Activated CD4-positive, alpha-beta memory T cell treated with anti-CD3 and anti-CD28 coated beads for 36 hours (primary cell): ENCODE results near the gene TSPAN11. TPM values are rescaled to one million over a fixed set of nuclear protein-coding genes. Genes with fewer than 3 reads are reported as not detected.
A peak's percentile ranks its signal among the peaks of the same experiment; 100 is the strongest.
"Not testable (repeated sequence)": the region's sequence is repeated elsewhere in the genome, so short reads cannot be mapped to it uniquely, and the experiment has no call there.

Experiments used
- CTCF ChIA-PET: fragments of 350-600 bp; sonication (Branson Sonifier 250); formaldehyde crosslinking; loops from one replicate; lab custom pipeline; 2021; ENCODE audit warnings: antibody characterized with exemption, inconsistent platforms; lab: Charles Lee
- POLR2A ChIA-PET: fragments of 350-600 bp; sonication (Branson Sonifier 250); formaldehyde crosslinking; loops from one replicate; lab custom pipeline; 2021; ENCODE audit warnings: antibody characterized with exemption; lab: Charles Lee
- DNase-seq: peaks from one replicate; pipeline ENCODE4 v3.0.0-alpha.2; 2020
- H3K27ac Mint-ChIP-seq: one replicate; pipeline ENCODE4 v1.8.0; 2021; ENCODE audit warnings: mixed read lengths
- H3K27me3 Mint-ChIP-seq: one replicate; pipeline ENCODE4 v1.8.0; 2021; ENCODE audit warnings: mixed read lengths
- H3K36me3 Mint-ChIP-seq: one replicate; pipeline ENCODE4 v1.8.0; 2021; ENCODE audit warnings: mixed read lengths
- H3K4me1 Mint-ChIP-seq: one replicate; pipeline ENCODE4 v1.8.0; 2021; ENCODE audit warnings: low read depth, mixed read lengths
- H3K4me3 Mint-ChIP-seq: one replicate; pipeline ENCODE4 v1.8.0; 2021; ENCODE audit warnings: mild to moderate bottlenecking, mixed read lengths
- H3K9me3 Mint-ChIP-seq: one replicate; pipeline ENCODE4 v1.8.0; 2021; ENCODE audit warnings: mixed read lengths
- intact Hi-C: fragments of 100-400 bp; cut with micrococcal nuclease; formaldehyde crosslinking; loops from one replicate; pipeline ENCODE4 v1.15.1; 2023
- total RNA-seq, 2 experiments: library from RNA; stranded (reverse); gene quantifications; one replicate each; pipeline ENCODE4 v1.2.3, GENCODE V29; 2021

Gene TSPAN11
- total RNA-seq, 2 experiments from 2014 or later: not detected

DNA sequence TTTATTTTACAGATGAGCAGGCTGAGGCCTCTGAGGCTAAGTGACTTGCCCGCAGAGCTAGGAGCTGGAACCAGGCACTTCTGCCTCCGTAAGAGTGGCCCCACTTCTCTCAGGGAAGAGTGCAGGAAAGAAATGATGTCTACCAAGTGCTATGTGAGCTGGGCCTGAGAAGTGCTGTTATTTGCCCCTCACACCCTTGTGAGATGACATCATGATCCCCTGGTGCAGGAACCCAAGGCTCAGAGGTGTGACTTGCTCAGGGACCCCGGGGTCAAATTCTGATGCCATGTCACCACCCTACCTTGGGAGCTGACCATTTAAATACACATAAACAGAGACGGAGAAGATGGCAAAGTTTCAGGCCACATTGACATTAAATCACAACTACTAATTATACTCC is 83.4 kb downstream of the TSPAN11 start:
- CTCF ChIA-PET: no interaction called here
- no peaks in the 10 kb centered on the region for H3K4me1 Mint-ChIP-seq
- H3K27me3 Mint-ChIP-seq: peaks cover 10% of the 10 kb centered on the region
- intact Hi-C loops: no loop called here
- H3K27ac Mint-ChIP-seq: no peak overlapping the region
- H3K9me3 Mint-ChIP-seq: no peaks in the 10 kb centered on the region
- peak; percentile 0 for DNase-seq
- POLR2A ChIA-PET: no interaction called here
- H3K4me3 Mint-ChIP-seq: no peak overlapping the region
- no peaks in the 10 kb centered on the region for H3K36me3 Mint-ChIP-seq

DNA sequence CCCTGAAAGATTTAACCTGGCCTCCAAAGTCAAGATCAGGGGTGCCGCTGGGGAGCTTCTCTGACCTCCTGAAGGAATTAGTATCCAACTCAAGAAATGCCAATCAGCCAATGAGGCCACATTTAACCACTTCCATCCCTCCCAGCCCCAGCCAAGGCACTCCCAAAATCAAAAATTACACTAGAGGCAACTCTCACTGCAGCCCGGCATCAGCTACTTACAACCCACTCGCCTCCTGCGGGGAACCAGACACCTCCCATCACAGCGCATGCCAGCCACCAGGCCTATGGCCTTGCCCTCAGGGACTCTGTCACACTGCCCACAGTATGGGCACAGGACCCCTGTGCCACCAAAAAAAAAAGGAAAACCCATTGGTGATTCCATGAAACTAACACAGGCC is 84.8 kb downstream of the TSPAN11 start:
- no peak overlapping the region for H3K27ac Mint-ChIP-seq
- peaks cover 12% of the 10 kb centered on the region for H3K27me3 Mint-ChIP-seq
- no peak overlapping the region for H3K4me3 Mint-ChIP-seq
- peak; percentile 1 for DNase-seq
- intact Hi-C loops: no loop called here
- H3K9me3 Mint-ChIP-seq: no peaks in the 10 kb centered on the region
- no peaks in the 10 kb centered on the region for H3K4me1 Mint-ChIP-seq
- no peaks in the 10 kb centered on the region for H3K36me3 Mint-ChIP-seq
- ChIA-PET POLR2A (no interaction called here), CTCF (interaction anchor here (1.7 kb wide), 1 partner anchor 164 kb away, joined by 4 read pairs; no protein-coding TSS in a partner anchor)

GRCh38 chr12:31011746-31012566 is 85.4 kb downstream of the TSPAN11 start:
- Mint-ChIP-seq H3K9me3 (no peaks in the 10 kb centered on the region), H3K36me3 (no peaks in the 10 kb centered on the region), H3K4me1 (no peaks in the 10 kb centered on the region), H3K4me3 (no peak overlapping the region), H3K27ac (no peak overlapping the region), H3K27me3 (peaks cover 12% of the 10 kb centered on the region)
- ChIA-PET POLR2A (no interaction called here), CTCF (interaction anchor here (1.7 kb wide), 1 partner anchor 165 kb away, joined by 4 read pairs; no protein-coding TSS in a partner anchor)
- intact Hi-C loops: no loop called here
- peak; percentile 14 for DNase-seq

DNA sequence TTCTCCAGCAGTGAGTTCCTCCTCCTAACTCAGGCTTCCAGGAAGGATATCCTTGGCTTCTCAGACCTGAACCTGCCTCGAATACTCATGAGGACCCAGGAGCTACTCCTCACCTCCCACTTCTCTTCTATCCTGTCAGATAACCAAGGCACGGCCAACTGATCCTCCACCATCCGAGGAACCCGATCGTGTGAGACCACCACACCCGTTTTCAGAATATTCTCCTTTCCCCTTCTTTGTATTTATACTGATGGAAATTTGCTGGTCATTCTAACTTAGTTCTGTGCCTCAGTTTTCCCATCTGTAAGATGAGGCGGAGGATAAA is 86.0 kb downstream of the TSPAN11 start:
- H3K4me3 Mint-ChIP-seq, H3K9me3 Mint-ChIP-seq, CTCF ChIA-PET, intact Hi-C loops, DNase-seq, H3K36me3 Mint-ChIP-seq, POLR2A ChIA-PET, H3K27ac Mint-ChIP-seq, H3K4me1 Mint-ChIP-seq: not testable (repeated sequence)
- H3K27me3 Mint-ChIP-seq: peaks cover 12% of the 10 kb centered on the region

- H3K27me3 Mint-ChIP-seq: peaks cover 15% of the 10 kb centered on the region
- peaks cover 2% of the 10 kb centered on the region for H3K9me3 Mint-ChIP-seq
- intact Hi-C loops: no loop called here
- no peaks in the 10 kb centered on the region for H3K4me1 Mint-ChIP-seq
- no peaks in the 10 kb centered on the region for H3K36me3 Mint-ChIP-seq
- H3K4me3 Mint-ChIP-seq: no peak overlapping the region
- POLR2A ChIA-PET: no interaction called here
- CTCF ChIA-PET: no interaction called here
- no peak for DNase-seq
- H3K27ac Mint-ChIP-seq: no peak overlapping the region
Measured at GRCh38 chr12:31015215-31015614, 88.7 kb downstream of the TSPAN11 start.

GRCh38 chr12:31016057-31016456 is 89.5 kb downstream of the TSPAN11 start:
- Mint-ChIP-seq H3K36me3 (no peaks in the 10 kb centered on the region), H3K27ac (no peak overlapping the region), H3K9me3 (peaks cover 2% of the 10 kb centered on the region), H3K4me1 (no peaks in the 10 kb centered on the region), H3K4me3 (no peak overlapping the region), H3K27me3 (peaks cover 17% of the 10 kb centered on the region)
- CTCF ChIA-PET: interaction anchor here (0.7 kb wide), 1 partner anchor 501 kb away, joined by 3 read pairs; no protein-coding TSS in a partner anchor
- DNase-seq: no peak
- POLR2A ChIA-PET: no interaction called here
- intact Hi-C loops: no loop called here

DNA sequence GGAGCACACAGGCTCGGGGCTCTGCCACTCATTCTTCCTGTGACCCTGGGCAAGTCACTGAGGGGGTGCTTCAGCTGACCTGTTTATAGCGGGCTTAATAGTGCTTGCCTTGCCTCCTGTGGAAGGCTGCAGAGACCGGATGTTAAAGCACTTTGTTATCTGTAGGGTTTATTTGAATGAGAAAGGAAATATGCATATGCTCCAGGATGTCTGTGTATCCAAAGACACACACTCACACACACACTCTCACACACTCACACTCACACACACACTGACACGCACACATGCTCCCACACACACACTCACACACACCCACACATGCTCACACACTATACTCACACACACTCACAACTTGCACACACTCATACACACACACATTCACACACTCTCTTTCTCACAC is 91.0 kb downstream of the TSPAN11 start:
- no peak for DNase-seq
- H3K27me3 Mint-ChIP-seq: peaks cover 12% of the 10 kb centered on the region
- no peak overlapping the region for H3K27ac Mint-ChIP-seq
- H3K9me3 Mint-ChIP-seq: peaks cover 2% of the 10 kb centered on the region
- POLR2A ChIA-PET: no interaction called here
- no peaks in the 10 kb centered on the region for H3K4me1 Mint-ChIP-seq
- H3K4me3 Mint-ChIP-seq: no peak overlapping the region
- H3K36me3 Mint-ChIP-seq: no peaks in the 10 kb centered on the region
- intact Hi-C loops: no loop called here
- CTCF ChIA-PET: no interaction called here

DNA sequence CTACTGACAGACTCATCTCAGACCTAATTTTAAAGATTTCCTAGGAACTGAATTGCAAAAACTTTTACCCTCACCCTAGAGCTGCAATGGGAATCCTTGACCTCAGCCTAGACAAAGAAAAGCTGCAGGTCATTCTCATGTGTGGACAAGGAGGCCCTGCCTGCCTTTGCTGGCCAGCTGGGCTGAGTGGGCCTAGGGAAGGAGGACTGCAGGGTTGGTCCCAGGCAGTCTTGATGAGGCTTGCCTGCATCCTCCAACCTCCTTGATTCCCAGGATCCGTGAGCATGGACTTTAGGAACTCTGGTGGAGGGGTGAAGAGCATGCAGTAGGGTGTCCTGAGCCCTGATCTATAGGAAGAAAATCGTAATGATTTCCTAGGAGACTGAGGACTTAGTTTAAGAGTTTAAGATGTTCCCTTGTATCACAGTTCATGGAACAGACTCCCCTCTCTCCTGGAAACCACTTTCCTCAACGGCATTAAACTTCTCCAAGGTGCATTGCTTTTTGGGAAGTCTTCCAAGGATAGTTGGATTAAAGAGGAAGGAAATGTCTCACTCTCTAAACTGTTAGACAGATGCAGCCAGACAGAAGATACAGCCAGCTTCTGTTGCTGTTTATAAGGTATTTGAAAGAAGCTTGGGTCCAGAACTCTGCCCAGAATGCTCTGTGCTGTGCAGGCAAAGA is 91.7 kb downstream of the TSPAN11 start:
- H3K36me3 Mint-ChIP-seq: no peaks in the 10 kb centered on the region
- H3K4me1 Mint-ChIP-seq: no peaks in the 10 kb centered on the region
- H3K27me3 Mint-ChIP-seq: peaks cover 7% of the 10 kb centered on the region
- ChIA-PET POLR2A (no interaction called here), CTCF (no interaction called here)
- no peak overlapping the region for H3K27ac Mint-ChIP-seq
- H3K9me3 Mint-ChIP-seq: peaks cover 2% of the 10 kb centered on the region
- intact Hi-C loops: no loop called here
- H3K4me3 Mint-ChIP-seq: no peak overlapping the region
- peak; percentile 1 for DNase-seq

DNA sequence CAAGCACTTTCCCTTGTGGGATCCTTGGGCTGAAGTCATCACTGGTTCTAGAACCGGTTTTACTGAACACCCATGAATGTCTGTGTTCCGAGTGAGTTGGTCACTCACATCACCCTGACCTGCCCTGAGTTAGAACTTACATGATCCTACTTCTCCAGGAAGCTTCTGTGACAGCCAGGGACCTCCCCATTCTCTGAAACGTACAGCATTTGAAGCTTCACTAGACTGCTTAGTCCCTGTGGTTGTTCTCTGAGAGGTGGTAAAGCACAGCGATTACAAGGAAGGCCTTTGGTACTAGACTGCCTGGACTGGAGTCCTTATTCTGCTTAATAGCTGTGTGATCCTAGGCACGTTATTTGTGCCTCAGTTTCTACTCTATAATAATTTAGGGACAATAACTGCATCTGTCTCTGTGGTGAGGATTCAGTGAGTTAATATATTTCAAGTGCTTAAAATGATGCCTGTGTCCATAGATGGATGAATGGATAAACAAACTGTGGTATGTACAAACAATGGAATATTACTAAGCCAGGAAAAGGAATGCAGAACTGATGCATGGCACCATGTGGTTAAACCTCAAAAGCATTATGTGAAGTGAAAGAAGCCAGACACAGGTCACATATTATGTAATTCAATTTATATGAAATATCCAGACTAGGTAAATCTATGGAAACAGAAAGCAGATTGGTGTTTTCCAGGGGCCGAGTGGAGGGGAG is 92.4 kb downstream of the TSPAN11 start:
- H3K27ac Mint-ChIP-seq: no peak overlapping the region
- no peaks in the 10 kb centered on the region for H3K4me1 Mint-ChIP-seq
- CTCF ChIA-PET: no interaction called here

GRCh38 chr12:31019561-31019960 is 93.0 kb downstream of the TSPAN11 start:
- no peak for DNase-seq
- H3K4me1 Mint-ChIP-seq: no peaks in the 10 kb centered on the region
- intact Hi-C loops: no loop called here
- H3K27ac Mint-ChIP-seq: no peak overlapping the region
- no peak overlapping the region for H3K4me3 Mint-ChIP-seq
- CTCF ChIA-PET: no interaction called here
- H3K27me3 Mint-ChIP-seq: peaks cover 7% of the 10 kb centered on the region
- H3K9me3 Mint-ChIP-seq: peaks cover 2% of the 10 kb centered on the region
- POLR2A ChIA-PET: no interaction called here
- no peaks in the 10 kb centered on the region for H3K36me3 Mint-ChIP-seq

More for the DNA sequence above, 92.4 kb downstream of the TSPAN11 start:
- intact Hi-C loops: no loop called here
- H3K4me3 Mint-ChIP-seq: no peak overlapping the region
- H3K27me3 Mint-ChIP-seq: peaks cover 7% of the 10 kb centered on the region
- peaks cover 2% of the 10 kb centered on the region for H3K9me3 Mint-ChIP-seq
- no peak for DNase-seq
- no peaks in the 10 kb centered on the region for H3K36me3 Mint-ChIP-seq
- POLR2A ChIA-PET: no interaction called here

- Mint-ChIP-seq H3K27ac (no peak overlapping the region), H3K9me3 (peaks cover 2% of the 10 kb centered on the region), H3K4me3 (no peak overlapping the region), H3K4me1 (no peaks in the 10 kb centered on the region), H3K36me3 (no peaks in the 10 kb centered on the region), H3K27me3 (peaks cover 7% of the 10 kb centered on the region)
- DNase-seq: peak; percentile 2
- POLR2A ChIA-PET: no interaction called here
- CTCF ChIA-PET: no interaction called here
- intact Hi-C loops: no loop called here
Measured at GRCh38 chr12:31019976-31020375, 93.4 kb downstream of the TSPAN11 start.

- DNase-seq: no peak
- CTCF ChIA-PET: no interaction called here
- POLR2A ChIA-PET: no interaction called here
- H3K4me3 Mint-ChIP-seq: no peak overlapping the region
- peaks cover 5% of the 10 kb centered on the region for H3K27me3 Mint-ChIP-seq
- peaks cover 2% of the 10 kb centered on the region for H3K9me3 Mint-ChIP-seq
- H3K36me3 Mint-ChIP-seq: no peaks in the 10 kb centered on the region
- no peak overlapping the region for H3K27ac Mint-ChIP-seq
- intact Hi-C loops: no loop called here
- no peaks in the 10 kb centered on the region for H3K4me1 Mint-ChIP-seq
Measured at GRCh38 chr12:31020385-31021166, 94.0 kb downstream of the TSPAN11 start.
